ENCODE results near the gene TRIM52.
A peak's percentile ranks its signal among the peaks of the same experiment; 100 is the strongest.
"Not testable (repeated sequence)": the region's sequence is repeated elsewhere in the genome, so short reads cannot be mapped to it uniquely, and the experiment has no call there.

TRIM52 gene

GRCh38 chr5:181212080-181212479 lies 48.9 kb downstream of the TRIM52 start:
- DNase-seq = no peak

DNA sequence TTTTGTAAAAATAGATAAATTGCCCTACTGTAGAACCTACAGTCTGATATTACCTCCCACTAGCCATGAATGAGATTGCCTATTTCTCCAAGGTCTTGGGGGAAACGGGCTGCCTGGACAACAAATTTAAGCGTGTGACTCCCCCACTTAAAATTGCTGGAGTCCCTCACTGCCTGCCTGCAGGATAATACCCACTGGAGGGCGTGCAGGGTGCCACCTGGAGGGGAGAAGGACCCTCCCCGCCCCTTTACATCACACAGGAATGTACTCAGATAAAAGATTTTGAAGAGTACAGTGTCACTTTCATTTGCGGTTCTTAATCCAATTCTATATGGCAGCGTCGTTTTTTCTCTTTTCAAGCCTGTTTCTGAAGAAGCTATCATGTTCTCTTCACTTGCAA lies 49.7 kb downstream of the TRIM52 start:
- no peak for DNase-seq

- DNase-seq = not testable (repeated sequence)
Observed at GRCh38 chr5:181210698-181211097, 50.2 kb downstream of the TRIM52 start.

DNA sequence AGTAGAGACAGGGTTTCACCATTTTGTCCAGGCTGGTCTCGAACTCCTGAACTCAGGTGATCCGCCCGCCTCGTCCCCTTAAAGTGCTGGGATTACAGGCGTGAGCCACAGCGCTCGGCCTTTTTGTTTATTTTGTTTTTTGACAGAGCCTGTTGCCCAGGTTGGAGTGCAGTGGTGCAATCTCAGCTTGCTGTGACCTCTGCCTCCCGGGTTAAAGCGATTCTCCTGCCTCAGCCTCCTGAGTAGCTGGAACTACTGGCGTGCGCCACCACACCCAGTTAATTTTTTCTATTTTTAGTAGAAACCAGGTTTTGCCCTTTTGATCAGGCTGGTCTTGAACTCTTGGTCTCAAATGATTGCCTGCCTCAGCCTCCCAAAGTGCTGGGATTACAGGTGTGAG lies 50.8 kb downstream of the TRIM52 start:
- DNase-seq = not testable (repeated sequence)

DNA sequence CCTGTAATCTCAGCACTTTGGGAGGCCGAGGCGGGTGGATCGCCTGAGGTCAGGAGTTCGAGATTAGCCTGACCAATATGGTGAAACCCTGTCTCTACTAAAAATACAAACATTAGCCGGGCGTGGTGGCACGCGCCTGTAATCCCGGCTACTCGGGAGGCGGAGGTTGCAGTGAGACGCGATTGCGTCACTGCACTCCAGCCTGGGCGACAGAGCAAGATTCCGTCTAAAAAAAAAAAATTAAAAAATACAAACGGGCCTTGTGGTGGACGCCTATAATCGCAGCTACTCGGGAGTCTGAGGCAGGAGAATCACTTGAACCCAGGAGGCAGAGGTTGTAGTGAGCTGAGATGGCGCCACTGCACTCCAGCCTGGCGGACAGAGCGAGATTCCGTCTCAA lies 51.9 kb downstream of the TRIM52 start:
- DNase-seq = not testable (repeated sequence)

DNA sequence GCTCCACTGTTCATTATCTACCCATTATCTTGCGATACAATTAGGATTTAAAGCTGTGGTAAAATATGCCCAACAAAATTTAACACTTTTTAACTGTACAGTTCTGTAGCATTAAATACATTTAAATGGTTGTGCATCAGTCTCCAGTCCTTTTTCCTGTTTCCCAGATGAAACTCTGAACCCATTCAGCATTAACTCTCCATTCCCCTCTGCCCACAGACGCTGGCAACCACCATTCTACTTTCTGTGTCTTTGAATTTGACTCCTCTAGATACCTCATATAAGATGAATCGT lies 53.0 kb downstream of the TRIM52 start:
- DNase-seq = no peak

DNA sequence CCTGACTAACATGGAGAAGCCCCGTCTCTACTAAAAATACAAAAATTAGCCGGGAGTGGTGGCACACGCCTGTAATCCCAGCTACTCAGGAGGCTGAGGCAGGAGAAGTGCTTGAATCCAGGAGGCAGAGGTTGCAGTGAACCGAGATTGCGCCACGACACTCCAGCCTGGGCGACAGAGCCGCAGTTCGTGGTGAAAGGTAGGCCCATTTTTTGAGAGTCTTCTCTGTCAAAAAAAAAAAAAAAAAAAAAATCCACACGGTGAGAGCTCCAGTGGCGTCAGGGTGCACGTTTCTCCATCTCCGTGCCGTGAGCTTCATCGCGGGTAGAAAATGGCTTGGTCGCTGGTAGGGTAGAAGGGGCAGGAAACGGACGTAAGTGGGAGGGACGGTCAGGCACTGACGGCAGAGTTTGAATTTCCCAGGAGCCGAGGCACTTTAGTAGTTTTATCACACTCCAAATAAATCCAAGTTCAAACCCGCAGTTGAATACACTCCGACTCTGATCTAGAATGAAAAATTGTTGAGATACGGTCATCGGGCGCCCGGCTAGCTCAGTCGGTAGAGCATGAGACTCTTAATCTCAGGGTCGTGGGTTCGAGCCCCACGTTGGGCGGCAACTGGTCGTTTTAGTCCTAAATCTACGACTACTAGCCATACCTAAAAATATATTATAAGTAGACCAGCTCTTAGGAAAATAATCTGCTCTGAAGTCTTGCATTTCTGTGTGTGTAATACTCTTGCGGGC lies 53.6 kb downstream of the TRIM52 start:
- peak; percentile 92 for DNase-seq

DNA sequence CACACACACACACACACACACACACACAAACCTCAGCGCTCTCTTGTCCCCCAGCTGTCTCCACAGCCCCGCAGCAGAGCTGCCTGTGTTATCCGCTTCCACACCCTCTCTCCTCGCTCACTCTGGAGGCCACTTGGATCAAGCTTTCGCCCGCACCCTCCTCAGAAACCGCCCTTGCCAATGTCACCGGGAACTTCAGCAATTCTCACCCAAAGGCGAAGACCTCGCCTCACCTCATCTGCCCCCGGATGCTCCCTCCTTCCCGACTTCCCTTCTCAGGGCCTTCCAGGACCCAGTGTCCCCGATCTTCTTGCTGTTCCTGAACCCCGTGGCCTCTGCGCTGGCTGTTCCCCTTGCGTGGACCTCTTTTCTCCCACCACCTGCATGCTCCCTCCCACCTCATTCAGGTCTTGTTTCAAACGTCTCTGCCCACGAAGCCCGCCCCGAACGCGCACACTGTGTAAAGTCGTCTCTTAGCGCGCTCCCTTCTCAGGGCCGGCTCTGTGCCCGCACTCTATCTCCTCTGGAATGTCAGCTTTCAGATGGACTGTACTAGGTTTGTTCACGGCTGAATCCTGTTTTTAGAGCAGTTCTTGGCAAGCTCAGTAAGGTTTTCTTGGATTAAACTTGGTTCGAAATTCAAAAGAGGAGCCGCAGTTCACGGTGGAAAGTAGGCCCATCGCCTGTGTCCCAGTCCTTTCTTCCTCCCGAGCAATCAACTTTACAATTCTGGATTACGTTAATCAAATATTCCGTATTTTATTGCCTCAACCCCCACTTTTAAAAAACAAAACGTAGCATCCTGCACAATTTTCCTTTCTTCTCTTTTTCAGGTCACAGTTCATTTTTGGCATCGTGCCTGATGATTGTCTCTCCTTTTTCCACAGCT lies 54.9 kb downstream of the TRIM52 start:
- no peak for DNase-seq
